ENCODE results near the gene NUDT14. TPM values are rescaled to one million over a fixed set of nuclear protein-coding genes. Genes with fewer than 3 reads are reported as not detected.

Gene NUDT14
- total RNA-seq, 1 experiment from 2014 or later = 65.9 TPM

DNA sequence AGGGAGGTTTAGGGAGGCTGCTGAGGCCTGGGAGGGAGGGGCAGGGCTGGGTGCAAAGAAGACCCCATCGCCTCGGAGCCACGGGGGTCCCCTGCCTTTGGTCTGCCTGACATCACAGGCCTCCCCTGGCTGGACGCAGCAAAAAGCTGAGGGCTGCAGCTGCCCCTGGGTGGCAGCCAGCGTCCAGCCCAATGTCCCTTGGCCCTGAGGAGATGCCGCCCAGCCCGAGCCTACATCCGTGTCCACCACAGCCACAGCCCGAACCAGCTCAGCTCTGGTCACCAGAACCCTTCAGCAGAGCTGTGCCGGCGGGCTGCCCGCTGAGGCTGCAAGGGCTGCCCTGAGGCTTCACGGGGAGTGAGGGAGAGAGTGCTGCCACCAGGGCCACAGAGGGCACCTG is 1.9 kb downstream of the NUDT14 start:
- no peaks in the 10 kb centered on the region for H3K36me3 ChIP-seq
- no peak for DNase-seq
- H3K27me3 ChIP-seq = no peaks in the 10 kb centered on the region
- H3K4me3 ChIP-seq = no peak overlapping the region
- peaks cover 64% of the 10 kb centered on the region for H3K4me1 ChIP-seq
- H3K9me3 ChIP-seq (replicated peaks) = no peaks in the 10 kb centered on the region
- no peak overlapping the region for H3K27ac ChIP-seq

DNA sequence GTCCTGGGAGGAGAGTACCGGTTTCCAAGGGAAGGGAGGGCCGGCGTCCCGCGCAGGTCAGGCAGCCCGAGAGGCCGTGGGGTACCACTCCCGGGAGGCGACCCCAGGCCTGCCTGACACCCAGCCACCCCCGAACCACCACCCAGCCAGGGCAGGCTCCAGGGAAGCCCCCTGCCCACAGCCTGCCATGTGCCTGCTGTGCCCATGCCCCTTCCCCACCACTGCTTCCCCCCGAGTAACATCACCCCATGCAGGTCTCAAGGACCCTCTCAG is 2.3 kb downstream of the NUDT14 start:
- no peaks in the 10 kb centered on the region for H3K27me3 ChIP-seq
- no peaks in the 10 kb centered on the region for H3K36me3 ChIP-seq
- H3K4me1 ChIP-seq = peaks cover 64% of the 10 kb centered on the region
- no peak overlapping the region for H3K4me3 ChIP-seq
- H3K9me3 ChIP-seq (replicated peaks) = no peaks in the 10 kb centered on the region
- no peak for DNase-seq
- no peak overlapping the region for H3K27ac ChIP-seq

DNA sequence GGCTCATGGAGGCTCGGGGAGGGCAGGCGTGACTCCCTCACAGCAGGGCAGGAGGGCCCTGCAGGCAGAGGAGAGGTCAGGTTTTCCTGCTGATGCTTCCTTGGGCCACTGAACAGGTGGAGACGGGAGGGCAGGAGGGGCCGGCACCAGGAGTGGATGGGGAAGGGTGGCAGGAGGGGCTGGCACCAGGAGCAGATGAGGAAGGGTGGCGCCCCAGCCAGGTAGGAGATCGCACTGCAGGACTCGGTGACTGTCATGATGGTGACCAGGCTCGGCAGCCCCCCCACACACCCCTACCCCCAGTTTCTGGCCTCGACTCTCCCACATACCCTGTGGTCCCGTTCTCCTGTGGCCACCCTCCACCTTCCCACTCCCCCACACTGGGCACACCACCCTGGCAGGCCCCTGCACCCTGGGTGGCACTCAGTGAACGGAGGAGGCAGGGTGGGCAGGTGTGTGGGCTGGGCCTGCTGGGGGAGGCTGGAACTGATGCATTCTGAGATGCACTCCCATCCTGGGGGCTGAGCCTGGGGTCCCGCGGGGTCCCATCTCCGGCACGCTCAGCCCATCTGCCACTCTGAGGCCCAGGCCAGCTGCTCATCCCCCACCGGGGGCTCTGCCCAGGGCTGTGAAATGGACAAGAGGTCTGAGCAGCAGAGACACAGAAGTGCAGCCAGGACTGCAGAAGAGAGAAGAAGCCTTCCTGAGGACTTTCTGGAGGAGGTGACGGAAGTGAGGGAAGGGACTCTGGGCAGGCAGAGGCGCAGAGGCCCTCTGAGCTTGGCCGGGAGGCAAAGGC is 2.8 kb downstream of the NUDT14 start:
- peaks cover 60% of the 10 kb centered on the region for H3K4me1 ChIP-seq
- no peaks in the 10 kb centered on the region for H3K36me3 ChIP-seq
- no peak for DNase-seq
- H3K9me3 ChIP-seq (replicated peaks) = no peaks in the 10 kb centered on the region
- peak overlapping the region; percentile 99 for H3K27ac ChIP-seq
- H3K27me3 ChIP-seq = no peaks in the 10 kb centered on the region
- no peak overlapping the region for H3K4me3 ChIP-seq

DNA sequence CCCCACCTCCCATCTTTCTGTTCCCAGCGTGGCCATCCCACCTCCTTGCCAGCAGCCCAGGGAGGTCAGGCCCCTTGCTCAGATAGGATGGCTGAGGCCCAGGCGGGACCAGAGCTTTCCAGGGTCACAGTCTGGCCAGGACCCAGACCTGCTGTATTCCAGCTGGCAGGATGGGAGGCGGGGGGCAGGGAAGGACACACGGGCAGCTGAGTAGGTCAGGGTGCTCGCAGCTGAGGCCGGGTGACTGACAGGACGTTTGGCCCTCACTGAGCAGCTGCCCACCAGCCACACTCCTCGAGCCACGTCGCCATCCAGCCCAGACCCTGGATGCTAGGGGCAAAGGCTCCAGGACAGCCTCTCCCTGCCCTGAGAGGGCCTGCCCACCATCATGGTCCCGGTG is 4.0 kb downstream of the NUDT14 start:
- no peaks in the 10 kb centered on the region for H3K36me3 ChIP-seq
- peak overlapping the region; percentile 99 for H3K27ac ChIP-seq
- H3K9me3 ChIP-seq (replicated peaks) = no peaks in the 10 kb centered on the region
- DNase-seq = peak; percentile 82 to 89
- H3K4me3 ChIP-seq = peak overlapping the region; percentile 47
- H3K27me3 ChIP-seq = no peaks in the 10 kb centered on the region
- peaks cover 48% of the 10 kb centered on the region for H3K4me1 ChIP-seq

DNA sequence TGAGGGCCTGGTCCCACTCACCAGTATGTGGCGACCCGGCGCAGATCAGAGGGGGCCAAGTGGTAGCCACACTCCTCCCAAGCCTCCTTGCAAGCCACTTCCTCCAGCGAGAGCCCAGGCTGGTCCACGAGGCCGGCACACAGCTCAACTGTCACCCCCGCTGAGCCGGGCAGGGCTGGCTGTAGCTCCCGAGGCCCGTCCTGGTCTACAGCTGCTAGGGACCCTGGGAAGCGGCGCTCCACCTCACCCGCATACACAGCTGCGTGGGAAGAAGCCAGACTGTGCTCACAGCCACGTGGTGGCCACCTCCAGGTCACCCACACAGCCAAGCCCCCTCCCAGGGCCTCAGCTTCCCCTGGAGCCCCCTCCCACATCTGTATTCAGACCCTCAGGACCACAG is 4.6 kb downstream of the NUDT14 start:
- no peaks in the 10 kb centered on the region for H3K27me3 ChIP-seq
- no peaks in the 10 kb centered on the region for H3K9me3 ChIP-seq (replicated peaks)
- H3K27ac ChIP-seq = peak overlapping the region; percentile 99
- DNase-seq = peak; percentile 76
- H3K4me3 ChIP-seq = peak overlapping the region; percentile 47
- peaks cover 47% of the 10 kb centered on the region for H3K4me1 ChIP-seq
- no peaks in the 10 kb centered on the region for H3K36me3 ChIP-seq

DNA sequence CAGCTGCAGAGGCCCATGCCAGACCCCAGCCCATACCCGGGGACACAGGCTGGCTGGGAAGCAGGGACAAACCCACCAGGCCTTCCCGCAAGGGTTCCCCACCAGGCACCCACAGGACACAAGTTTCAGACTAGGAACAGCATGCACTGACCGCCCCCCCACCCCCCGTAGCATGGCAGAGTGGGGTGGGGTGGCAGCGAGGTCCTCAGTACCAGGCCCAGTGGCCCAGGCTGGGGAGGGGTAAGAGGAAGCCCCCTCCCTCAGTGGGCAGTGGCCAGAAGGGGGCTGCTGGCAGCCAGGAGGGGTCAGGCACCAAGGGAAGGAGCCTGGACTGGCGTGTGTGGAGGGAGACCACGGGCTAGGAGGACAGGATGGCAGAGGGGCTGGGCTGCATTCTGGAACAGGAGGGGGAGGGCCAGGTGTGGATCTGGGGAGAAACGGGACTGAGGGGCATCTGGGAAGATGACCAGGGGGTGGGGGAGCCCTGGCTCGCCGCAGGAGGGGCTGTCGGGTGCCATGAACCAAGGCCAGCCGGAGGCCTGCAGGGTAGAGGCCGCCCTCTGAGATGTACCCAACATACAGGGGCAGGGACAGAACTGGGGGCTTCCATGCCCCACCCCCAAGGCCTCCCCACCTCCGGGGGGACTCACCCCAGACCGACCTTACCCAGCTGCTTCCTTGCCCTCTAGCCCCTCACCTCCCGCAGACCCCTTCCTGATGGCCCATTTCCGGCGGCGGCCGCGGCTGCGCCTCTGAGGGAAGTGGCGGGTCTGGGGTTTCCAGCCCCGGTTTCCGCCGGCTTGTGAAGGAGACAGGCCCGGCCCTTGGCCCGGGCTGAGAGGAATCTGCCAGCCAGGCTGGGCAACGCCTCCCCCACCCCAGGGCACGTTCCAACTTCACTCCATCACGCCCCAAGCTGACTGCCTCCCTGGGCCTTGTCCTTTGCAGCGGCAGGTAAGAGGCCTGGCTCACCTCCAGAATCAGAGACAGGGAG is 6.9 kb downstream of the NUDT14 start:
- no peak overlapping the region for H3K27ac ChIP-seq
- no peaks in the 10 kb centered on the region for H3K9me3 ChIP-seq (replicated peaks)
- H3K27me3 ChIP-seq = no peaks in the 10 kb centered on the region
- no peak for DNase-seq
- peaks cover 61% of the 10 kb centered on the region for H3K4me1 ChIP-seq
- no peak overlapping the region for H3K4me3 ChIP-seq
- H3K36me3 ChIP-seq = no peaks in the 10 kb centered on the region

DNA sequence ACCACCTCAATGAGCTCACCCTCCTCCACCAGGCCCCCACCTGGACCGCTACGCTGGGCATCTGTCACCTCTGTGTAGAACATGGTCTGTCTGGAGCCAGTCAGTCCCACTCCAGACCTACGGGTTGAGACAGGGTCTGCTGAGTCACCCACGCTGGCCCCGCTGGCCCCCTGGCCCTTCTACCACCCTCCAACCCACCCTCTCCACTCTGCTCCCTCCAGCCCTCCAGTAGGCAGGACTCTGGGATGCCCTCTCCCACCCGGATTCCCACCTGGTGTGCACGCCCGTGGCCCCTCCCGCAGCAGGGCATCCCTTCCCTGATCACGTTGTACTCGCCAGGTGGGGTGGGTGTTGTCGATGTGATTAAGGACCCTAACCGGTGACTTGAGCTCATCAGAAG is 8.0 kb downstream of the NUDT14 start:
- H3K36me3 ChIP-seq = no peaks in the 10 kb centered on the region
- H3K4me3 ChIP-seq = no peak overlapping the region
- no peaks in the 10 kb centered on the region for H3K27me3 ChIP-seq
- H3K4me1 ChIP-seq = peaks cover 57% of the 10 kb centered on the region
- DNase-seq = no peak
- no peak overlapping the region for H3K27ac ChIP-seq
- H3K9me3 ChIP-seq (replicated peaks) = no peaks in the 10 kb centered on the region

DNA sequence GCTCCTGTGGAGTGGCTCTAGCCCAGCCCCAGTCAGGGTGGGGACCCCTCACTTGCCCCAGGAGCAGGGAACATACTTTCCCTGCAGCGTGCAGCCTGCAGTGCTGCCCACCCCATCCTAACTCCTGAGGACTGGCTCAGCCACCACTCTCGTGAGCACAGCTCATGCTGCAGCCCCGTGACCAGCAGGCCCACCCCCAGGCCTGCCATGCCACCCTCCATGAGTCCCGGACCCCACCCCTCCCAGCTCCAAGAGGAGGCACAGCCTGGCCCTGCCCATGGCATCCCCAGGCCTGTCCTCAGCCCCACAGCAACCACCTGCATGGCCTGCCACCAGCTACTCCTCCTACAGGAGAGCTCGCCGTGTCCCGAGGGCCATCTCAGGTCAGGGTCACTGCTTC is 8.6 kb downstream of the NUDT14 start:
- Histone ChIP-seq H3K9me3 (replicated peaks) (no peaks in the 10 kb centered on the region), H3K36me3 (no peaks in the 10 kb centered on the region), H3K27ac (no peak overlapping the region), H3K4me3 (no peak overlapping the region), H3K27me3 (no peaks in the 10 kb centered on the region), H3K4me1 (peaks cover 50% of the 10 kb centered on the region)
- DNase-seq = no peak

DNA sequence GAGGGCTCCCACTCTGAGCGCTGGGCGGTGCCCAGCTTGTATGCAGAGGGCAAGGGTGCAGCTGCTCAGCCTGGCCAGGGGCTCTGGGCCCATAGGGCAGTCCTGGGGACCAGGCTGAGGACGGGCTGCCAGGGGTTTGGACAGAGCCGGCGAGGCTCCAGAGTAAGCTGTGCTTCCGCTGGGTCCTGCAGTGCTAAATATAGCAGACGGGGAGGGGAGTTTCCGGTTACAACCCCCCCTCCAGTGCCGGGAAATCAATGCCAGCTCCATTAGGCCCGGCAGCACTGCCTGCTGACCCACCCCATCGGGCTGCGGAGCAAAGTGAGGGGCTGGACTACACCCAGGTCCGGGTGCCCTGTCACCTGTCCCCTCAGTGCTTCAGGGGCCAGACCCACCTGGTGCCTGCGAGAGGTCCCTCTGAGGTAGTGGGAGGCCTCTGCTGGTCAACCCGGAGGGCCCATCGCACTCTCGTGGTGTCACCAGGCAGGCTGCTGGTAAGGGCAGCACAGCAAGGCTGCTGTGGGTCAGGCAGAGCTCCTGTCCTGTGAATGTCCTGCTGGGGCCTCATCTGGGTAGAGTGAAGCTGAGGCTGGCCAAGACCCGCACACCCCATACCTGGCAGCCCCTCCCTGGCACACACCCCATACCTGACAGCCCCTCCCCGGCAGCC is 10.0 kb downstream of the NUDT14 start:
- peak overlapping the region; percentile 2; the same call in 1 of the 2 replicates for H3K27ac ChIP-seq
- no peaks in the 10 kb centered on the region for H3K9me3 ChIP-seq (replicated peaks)
- H3K36me3 ChIP-seq = no peaks in the 10 kb centered on the region
- H3K4me1 ChIP-seq = peaks cover 39% of the 10 kb centered on the region
- no peak overlapping the region for H3K4me3 ChIP-seq
- peak; percentile 65 to 74 for DNase-seq
- H3K27me3 ChIP-seq = no peaks in the 10 kb centered on the region

DNA sequence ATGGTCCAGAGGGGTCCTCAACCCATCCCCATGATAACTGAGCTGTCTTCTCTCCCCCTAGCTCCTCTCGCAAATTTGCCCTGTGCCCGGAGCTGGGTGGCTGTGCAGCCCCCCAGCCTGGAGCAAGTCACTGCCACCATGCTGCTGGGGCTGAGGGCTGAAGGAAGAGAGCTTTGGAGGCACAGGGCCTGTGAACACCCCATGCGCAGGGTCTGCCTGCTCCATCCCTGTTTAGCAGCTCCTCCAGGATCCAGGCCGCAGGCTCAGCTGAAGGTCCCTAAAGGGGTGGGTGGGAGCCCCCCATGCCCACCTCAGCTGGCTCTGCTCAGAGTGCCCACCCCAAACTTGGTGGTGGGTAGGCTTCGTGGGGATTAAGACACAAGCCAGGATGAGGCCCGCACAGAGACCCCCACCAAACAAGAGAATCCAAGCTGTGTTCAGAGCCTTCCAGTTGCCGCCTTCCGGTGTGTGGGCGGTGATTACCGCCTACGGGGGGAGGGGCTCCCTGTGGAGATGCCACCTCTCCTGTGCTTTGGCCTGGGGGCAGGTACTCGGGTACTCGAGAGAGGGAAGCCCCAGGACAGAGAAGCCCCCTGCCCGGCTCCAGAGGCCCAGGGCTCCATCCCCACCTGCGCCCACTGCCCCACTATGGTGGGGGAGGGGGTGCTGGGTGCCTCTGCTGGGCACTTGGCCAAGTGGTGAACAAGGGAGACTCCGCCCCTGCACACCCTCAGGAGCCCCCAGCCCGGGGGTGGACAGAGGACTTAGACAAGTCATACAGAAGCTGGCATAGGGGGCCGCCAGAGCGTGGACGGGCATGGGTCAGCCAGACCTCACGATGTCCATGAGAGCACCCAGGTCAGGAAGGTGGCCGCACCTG is 11.1 kb downstream of the NUDT14 start:
- Histone ChIP-seq H3K36me3 (no peaks in the 10 kb centered on the region), H3K9me3 (replicated peaks) (no peaks in the 10 kb centered on the region), H3K27ac (no peak overlapping the region), H3K4me1 (peaks cover 41% of the 10 kb centered on the region), H3K27me3 (no peaks in the 10 kb centered on the region), H3K4me3 (no peak overlapping the region)
- DNase-seq = no peak

DNA sequence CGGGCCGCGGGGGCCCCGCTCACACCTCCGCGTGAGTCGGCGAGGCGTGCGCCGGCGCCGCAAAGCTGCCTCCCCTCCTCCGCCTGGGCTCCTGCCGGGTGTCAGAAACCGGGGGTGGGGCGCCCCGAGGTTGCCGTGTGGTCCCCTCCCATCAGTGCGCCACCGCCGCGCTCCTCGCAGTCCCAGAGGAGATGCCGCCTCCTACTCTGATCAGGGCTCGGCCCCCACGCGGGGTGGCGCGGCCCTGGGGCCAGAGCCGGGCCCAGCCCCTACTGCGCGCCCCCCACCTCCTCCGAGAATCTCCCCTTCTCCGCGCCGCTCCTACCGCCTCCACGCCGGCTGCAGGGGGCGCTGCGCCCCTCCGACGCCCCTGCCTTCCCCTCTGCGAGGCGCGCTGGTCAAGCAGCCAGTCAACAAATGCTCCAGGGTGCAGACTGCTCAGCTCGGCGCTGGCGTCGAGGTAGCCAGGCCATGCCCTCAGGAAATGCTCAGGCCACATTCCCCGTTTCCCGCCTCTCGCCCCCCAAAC is 12.1 kb downstream of the NUDT14 start:
- Histone ChIP-seq H3K4me3 (no peak overlapping the region), H3K27ac (no peak overlapping the region), H3K27me3 (no peaks in the 10 kb centered on the region), H3K4me1 (peaks cover 37% of the 10 kb centered on the region), H3K36me3 (no peaks in the 10 kb centered on the region), H3K9me3 (replicated peaks) (no peaks in the 10 kb centered on the region)
- DNase-seq = no peak

DNA sequence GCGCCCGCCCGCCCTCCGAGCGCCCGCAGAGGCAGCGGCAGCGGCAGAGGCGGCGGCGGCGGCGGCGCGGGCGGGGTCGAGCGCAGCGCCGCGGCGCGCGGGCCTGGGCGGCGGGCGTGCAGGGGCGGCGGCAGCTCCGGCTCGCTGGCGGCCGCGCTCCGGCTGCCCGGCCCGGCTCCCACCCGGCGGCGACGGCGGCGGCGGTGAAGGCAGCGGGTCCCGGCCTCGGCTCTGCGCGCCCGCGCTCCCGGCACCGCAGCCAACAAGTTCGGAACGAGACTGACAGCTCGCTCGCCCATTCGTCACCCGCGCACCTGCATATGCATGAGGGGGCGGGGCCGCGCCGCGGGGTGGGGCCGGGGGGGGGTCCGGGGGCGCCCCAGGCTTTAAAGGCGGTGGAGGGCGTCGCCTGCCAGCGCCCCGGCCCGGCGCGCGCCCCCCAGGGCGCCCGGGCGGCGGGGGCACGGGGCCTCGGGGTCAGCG is 12.6 kb downstream of the NUDT14 start, which contains the start of gene JAG2:
TSS of gene JAG2 (minus strand) at position 281 of the 483 bp plus-strand sequence. CDS start 356 bp downstream, outside the sequence.
- Histone ChIP-seq H3K27ac (no peak within 1 kb of the TSS), H3K4me1 (peaks cover 37% of the 10 kb centered on the region), H3K27me3 (no peaks in the 10 kb centered on the region), H3K9me3 (replicated peaks) (no peaks in the 10 kb centered on the region), H3K36me3 (no peaks in the 10 kb centered on the region), H3K4me3 (peak within 1 kb of the TSS; percentile 60)
- peak; percentile 62 to 73 for DNase-seq

DNA sequence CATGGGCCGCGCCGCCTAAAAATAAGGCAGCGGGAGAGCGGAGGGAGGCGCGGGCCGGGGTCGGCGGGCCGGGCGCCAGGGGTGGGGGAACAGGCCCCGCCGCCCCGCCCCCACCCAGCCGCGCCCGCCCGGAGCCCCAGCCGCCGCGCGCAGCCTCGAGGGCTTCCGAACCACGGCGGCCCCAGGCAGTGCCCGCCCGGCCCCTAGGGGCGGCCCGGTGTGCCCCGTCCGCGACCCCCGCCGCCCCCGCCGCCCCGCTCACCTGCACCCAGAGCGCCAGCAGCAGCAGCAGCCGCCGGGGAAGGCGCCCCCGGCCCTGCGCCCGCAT is 13.1 kb downstream of the NUDT14 start:
- Histone ChIP-seq H3K27ac (no peak overlapping the region), H3K4me3 (peak overlapping the region; percentile 60), H3K36me3 (no peaks in the 10 kb centered on the region), H3K27me3 (no peaks in the 10 kb centered on the region), H3K9me3 (replicated peaks) (no peaks in the 10 kb centered on the region), H3K4me1 (peaks cover 37% of the 10 kb centered on the region)
- DNase-seq = no peak
